Thymus (tissue), 11 donors: ENCODE data around the gene ARID3B. TPM values are rescaled to one million over a fixed set of nuclear protein-coding genes. Genes with fewer than 3 reads are reported as not detected.
"Not testable (repeated sequence)": the region's sequence is repeated elsewhere in the genome, so short reads cannot be mapped to it uniquely, and the experiment has no call there.

Experiments
- DNase-seq, 9 donors: peaks; one replicate each; pipeline ENCODE4 v3.0.0-alpha.2; 2013; ENCODE audit warnings: low spot score in 9 of 9, low read depth in 6 of 9, missing footprints in 1 of 9
- H3K27ac ChIP-seq, 2 donors: one replicate each; pipeline ENCODE4 v1.5.1; 2013; ENCODE audit warnings: control low read depth in 1 of 2, low read depth in 1 of 2, low read length in 1 of 2, mild to moderate bottlenecking in 1 of 2, moderate library complexity in 1 of 2
- H3K27me3 ChIP-seq, 2 donors: one replicate each; pipeline ENCODE4 v1.5.1; 2013; ENCODE audit warnings: low read length in 1 of 2; ENCODE audit not compliant: control insufficient read depth in 2 of 2, insufficient read depth in 1 of 2
- H3K36me3 ChIP-seq, 2 donors: one replicate each; pipeline ENCODE4 v1.5.1; 2013; ENCODE audit warnings: low read length in 1 of 2, mild to moderate bottlenecking in 1 of 2, moderate library complexity in 1 of 2; ENCODE audit not compliant: control insufficient read depth in 2 of 2, insufficient read depth in 2 of 2
- H3K4me1 ChIP-seq, 2 donors: one replicate each; pipeline ENCODE4 v1.5.1; 2013; ENCODE audit warnings: low read length in 2 of 2; ENCODE audit not compliant: control insufficient read depth in 2 of 2, insufficient read depth in 2 of 2
- H3K4me3 ChIP-seq, 2 donors: one replicate each; pipeline ENCODE4 v1.5.1; 2013; ENCODE audit warnings: low read length in 2 of 2, control low read depth in 1 of 2, mild to moderate bottlenecking in 1 of 2
- H3K9me3 ChIP-seq, 2 donors: one replicate each; pipeline ENCODE4 v1.5.1; 2013; ENCODE audit warnings: low read length in 1 of 2, mild to moderate bottlenecking in 1 of 2; ENCODE audit not compliant: control insufficient read depth in 2 of 2, insufficient read depth in 1 of 2
- WGBS: extraction: QIAGEN DNeasy Blood & Tissue Kit; methylation state at CpG from one replicate; pipeline ENCODE4 v1.1.7; 2013; 5-methylcytosine and 5-hydroxymethylcytosine counted together
- polyA plus RNA-seq: library from polyadenylated mRNA; stranded (reverse); fragments of 200-250 nt; gene quantifications from one replicate; pipeline ENCODE4 v1.2.3, GENCODE V29; 2013
- total RNA-seq: library from RNA; stranded (reverse); fragments of 120-200 nt; gene quantifications from one replicate; pipeline ENCODE4 v1.2.4, GENCODE V29; 2013
- donor health status: healthy.

The ARID3B gene
- total and polyA plus RNA-seq, 2 donors = 5.6 to 5.8 TPM

DNA sequence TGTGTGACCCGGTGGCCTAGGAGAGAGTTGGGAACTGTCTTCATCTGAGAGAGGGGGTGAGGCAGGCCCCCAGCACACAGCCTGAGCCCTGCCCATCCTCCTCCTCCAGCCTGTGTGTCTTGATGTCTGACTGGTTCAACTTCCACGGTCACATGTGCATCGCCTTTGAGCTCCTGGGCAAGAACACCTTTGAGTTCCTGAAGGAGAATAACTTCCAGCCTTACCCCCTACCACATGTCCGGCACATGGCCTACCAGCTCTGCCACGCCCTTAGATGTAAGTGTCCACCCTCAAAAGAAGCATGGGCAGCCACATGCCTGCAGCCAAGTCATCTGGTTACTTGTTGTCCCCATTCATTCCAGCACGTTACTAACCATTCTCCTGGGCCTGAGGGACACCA lies 84.7 kb downstream of the ARID3B start:
- Histone ChIP-seq H3K27me3 (no peaks in the 10 kb centered on the region), H3K9me3 (no peaks in the 10 kb centered on the region), H3K36me3 (peaks cover 98 to 100% of the 10 kb centered on the region in 2 donors), H3K4me3 (no peak overlapping the region), H3K27ac (no peak overlapping the region), H3K4me1 (no peaks in the 10 kb centered on the region)
- WGBS = 97% methylated on average over 6 of the region's 6 CpGs
- DNase-seq = no peak

DNA sequence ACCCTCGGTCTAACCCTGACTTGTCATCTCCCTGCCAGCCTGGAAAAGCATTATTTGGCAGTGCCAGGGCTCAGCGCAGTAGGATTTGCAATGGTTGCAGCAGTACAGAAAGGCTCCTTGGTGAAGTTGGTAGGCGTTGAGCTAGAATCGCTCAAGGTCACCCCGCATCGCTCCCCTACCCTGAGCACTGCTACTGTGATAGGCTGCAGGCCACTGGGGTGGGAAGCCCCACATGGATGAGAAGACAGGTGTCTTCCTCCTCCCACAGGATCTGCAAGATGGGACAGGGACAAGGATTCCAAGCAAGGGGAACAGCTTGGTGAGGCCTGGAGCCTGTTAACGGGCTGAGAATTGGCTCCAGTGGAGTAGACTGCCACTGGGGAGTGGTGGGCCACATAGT lies 85.3 kb downstream of the ARID3B start:
- no peak overlapping the region for H3K4me3 ChIP-seq
- peaks cover 98 to 100% of the 10 kb centered on the region in 2 donors for H3K36me3 ChIP-seq
- H3K27ac ChIP-seq = no peak overlapping the region
- H3K27me3 ChIP-seq = no peaks in the 10 kb centered on the region
- H3K9me3 ChIP-seq = no peaks in the 10 kb centered on the region
- no peak for DNase-seq
- H3K4me1 ChIP-seq = no peaks in the 10 kb centered on the region
- WGBS = 97% methylated on average over 7 of the region's 7 CpGs

DNA sequence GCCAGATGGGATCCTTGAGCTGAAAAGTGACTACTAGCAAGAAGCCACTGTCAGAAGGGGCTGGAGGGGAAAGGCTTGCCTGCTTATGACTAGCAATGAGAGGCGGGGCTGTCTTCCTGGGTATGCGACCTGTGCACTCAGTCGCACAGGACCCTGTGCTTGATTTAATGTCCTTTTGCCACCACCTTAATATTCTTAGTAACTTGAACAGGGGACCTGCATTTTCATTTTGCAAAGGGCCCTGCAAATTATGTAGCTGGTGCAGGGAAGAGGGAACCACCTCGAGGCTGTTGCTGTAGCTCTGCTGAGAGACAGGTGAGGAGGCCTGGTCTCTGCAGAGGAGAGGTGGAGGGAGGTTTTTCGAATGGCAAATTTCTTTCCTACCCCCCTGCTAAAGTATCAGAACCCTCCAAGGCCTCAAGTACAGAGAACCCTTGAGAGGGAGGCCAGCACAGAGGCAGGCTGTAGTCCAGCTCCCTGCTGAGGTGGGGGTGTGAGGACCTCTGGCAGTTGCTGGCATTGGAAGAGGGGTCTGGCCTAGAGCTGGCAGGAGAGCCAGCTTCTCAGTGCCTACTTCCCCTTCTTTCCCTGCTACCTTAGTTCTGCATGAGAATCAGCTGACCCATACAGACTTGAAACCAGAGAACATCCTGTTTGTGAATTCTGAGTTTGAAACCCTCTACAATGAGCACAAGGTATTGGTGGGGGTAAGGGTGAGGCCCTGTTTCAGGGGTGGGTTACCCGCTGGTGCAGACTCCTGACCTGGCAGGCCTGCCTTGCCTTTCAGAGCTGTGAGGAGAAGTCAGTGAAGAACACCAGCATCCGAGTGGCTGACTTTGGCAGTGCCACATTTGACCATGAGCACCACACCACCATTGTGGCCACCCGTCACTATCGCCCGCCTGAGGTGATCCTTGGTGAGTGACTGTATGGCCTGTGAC lies 86.0 kb downstream of the ARID3B start:
- no peaks in the 10 kb centered on the region for H3K4me1 ChIP-seq
- H3K36me3 ChIP-seq = peaks cover 95 to 97% of the 10 kb centered on the region in 2 donors
- H3K27me3 ChIP-seq = no peaks in the 10 kb centered on the region
- DNase-seq = no peak
- H3K27ac ChIP-seq = no peak overlapping the region
- no peak overlapping the region for H3K4me3 ChIP-seq
- no peaks in the 10 kb centered on the region for H3K9me3 ChIP-seq
- 90% methylated on average over 10 of the region's 10 CpGs for WGBS

DNA sequence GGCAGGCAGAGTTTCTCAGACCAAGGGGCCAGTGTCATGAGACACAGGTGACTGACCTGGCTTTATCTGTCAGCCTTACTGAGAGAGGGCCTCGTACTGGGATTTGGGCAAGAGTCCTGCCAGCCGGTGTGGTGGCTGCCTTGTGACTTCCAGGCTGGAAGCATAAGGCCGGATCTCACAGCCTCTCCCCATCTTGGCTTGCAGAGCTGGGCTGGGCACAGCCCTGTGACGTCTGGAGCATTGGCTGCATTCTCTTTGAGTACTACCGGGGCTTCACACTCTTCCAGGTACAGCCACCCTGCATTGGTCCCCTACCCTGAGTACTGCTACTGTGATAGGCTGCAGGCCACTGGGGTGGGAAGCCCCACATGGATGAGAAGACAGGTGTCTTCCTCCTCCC lies 86.7 kb downstream of the ARID3B start:
- Histone ChIP-seq H3K9me3 (no peaks in the 10 kb centered on the region), H3K27ac (no peak overlapping the region), H3K4me3 (no peak overlapping the region), H3K4me1 (no peaks in the 10 kb centered on the region), H3K27me3 (no peaks in the 10 kb centered on the region), H3K36me3 (peaks cover 92 to 97% of the 10 kb centered on the region in 2 donors)
- WGBS = 96% methylated on average over 5 of the region's 5 CpGs
- no peak for DNase-seq

DNA sequence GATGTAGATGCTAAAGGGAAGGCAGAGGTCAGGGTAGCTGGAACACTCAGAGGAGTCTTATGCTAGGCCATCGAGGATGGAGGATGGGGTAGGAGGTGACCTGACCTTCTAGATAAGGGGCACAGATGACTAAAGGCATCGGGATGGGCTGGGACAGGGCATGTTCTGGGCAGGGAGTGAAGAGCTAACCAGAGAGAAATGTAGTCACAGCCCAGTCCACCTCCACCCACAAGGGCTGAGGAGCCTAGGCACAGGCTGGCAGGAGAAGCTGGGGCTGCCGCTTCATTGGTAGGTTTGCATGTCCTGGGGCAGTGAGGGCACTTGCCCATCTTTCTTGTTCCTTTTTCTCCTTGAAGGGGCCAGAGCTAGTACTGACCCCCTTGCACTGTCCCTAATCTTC lies 87.2 kb downstream of the ARID3B start:
- Histone ChIP-seq H3K4me1 (no peaks in the 10 kb centered on the region), H3K4me3 (no peak overlapping the region), H3K9me3 (no peaks in the 10 kb centered on the region), H3K36me3 (peaks cover 92 to 97% of the 10 kb centered on the region in 2 donors), H3K27ac (no peak overlapping the region), H3K27me3 (no peaks in the 10 kb centered on the region)
- WGBS = 98% methylated on average over 3 of the region's 3 CpGs
- no peak for DNase-seq

DNA sequence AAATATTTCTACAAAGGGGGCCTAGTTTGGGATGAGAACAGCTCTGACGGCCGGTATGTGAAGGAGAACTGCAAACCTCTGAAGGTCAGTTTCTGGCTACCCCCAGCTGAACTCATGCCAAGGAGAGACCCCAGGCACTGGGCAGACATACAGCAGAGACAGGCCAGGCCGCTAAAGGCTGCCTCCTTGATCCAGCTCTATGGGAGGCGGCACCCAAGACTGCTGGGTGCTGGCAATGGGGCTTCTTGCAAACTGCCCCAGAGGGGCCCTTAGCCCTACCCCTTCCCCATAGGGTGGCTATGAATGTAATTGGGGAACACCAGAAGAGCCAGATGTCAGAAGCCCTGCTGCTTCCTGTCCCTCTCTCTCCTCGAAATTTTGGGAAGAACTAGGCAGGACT lies 87.9 kb downstream of the ARID3B start:
- Histone ChIP-seq H3K4me1 (no peaks in the 10 kb centered on the region), H3K36me3 (peaks cover 89 to 97% of the 10 kb centered on the region in 2 donors), H3K4me3 (no peak overlapping the region), H3K27me3 (no peaks in the 10 kb centered on the region), H3K27ac (no peak overlapping the region), H3K9me3 (no peaks in the 10 kb centered on the region)
- WGBS = 93% methylated on average over 5 of the region's 5 CpGs
- no peak for DNase-seq

DNA sequence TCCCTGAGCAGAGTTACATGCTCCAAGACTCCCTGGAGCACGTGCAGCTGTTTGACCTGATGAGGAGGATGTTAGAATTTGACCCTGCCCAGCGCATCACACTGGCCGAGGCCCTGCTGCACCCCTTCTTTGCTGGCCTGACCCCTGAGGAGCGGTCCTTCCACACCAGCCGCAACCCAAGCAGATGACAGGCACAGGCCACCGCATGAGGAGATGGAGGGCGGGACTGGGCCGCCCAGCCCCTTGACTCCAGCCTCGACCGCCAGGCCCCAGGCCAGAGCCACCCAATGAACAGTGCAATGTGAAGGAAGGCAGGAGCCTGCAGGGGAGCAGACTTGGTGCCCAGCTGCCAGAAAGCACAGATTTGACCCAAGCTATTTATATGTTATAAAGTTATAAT lies 88.7 kb downstream of the ARID3B start:
- not testable (repeated sequence) for DNase-seq, H3K27me3 ChIP-seq, H3K4me3 ChIP-seq, H3K9me3 ChIP-seq, H3K4me1 ChIP-seq, H3K27ac ChIP-seq
- 98% methylated on average over 9 of the region's 10 CpGs for WGBS
- H3K36me3 ChIP-seq = peaks cover 86 to 97% of the 10 kb centered on the region in 2 donors

DNA sequence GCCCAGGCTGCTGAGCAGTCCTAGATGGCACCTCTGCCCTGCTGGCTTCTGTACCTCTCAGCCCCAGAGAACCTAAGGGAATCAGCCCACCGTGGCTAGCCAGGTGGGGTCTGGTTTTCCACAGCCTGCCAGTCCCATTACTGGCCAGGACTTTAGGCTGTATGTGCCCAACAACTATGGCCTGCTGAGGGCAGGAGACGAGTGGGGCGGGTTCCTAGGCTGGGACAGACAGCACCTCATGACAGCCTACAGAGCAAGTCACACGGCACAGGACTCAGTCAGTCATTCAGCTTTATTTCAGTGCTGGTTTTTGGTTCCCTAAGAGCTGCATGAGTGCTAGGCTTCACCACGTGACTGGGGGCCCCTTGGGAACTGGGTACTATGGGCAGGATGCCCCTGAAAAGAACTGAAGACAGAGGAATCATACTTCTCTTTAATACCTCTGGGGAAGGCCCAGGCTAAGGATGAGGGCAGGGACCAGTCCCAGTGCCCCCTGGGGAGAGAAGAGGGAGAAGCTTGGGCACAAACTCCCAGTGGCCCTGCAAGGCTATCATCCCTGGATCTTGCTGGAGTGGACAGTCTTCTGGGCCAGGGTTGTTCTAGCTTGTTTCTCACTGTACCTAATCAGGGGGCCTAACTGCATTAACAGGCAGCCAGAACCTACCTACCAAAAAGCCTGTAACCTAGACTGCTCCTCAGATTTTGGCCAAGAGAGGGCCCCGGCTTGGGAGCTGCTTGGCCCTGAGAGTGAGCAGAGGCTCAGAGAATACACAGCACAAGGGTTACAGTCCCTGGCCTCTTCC lies 89.5 kb downstream of the ARID3B start:
- H3K36me3 ChIP-seq = peaks cover 81 to 96% of the 10 kb centered on the region in 2 donors
- H3K4me1 ChIP-seq = no peaks in the 10 kb centered on the region
- DNase-seq = no peak
- 93% methylated on average over 6 of the region's 6 CpGs for WGBS
- H3K27me3 ChIP-seq = no peaks in the 10 kb centered on the region
- H3K9me3 ChIP-seq = no peaks in the 10 kb centered on the region
- no peak overlapping the region for H3K27ac ChIP-seq
- H3K4me3 ChIP-seq = no peak overlapping the region

DNA sequence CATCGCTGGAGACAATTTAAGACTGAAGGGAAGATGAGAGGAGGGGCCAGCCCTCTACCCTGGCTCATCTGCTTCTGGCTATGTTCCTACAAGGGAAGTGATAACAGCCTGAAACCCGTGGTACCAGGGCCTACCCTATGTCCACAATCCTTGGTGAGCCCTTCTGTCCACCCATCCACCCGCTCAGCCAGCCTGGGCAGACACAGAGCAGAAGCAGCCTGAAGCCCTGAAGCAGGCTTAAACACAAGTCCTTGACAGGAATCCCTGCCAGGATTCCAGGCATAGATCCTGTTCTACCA lies 90.0 kb downstream of the ARID3B start:
- peaks cover 81 to 96% of the 10 kb centered on the region in 2 donors for H3K36me3 ChIP-seq
- DNase-seq = no peak
- no peaks in the 10 kb centered on the region for H3K9me3 ChIP-seq
- no peak overlapping the region for H3K27ac ChIP-seq
- 96% methylated on average over 3 of the region's 3 CpGs for WGBS
- H3K4me3 ChIP-seq = no peak overlapping the region
- no peaks in the 10 kb centered on the region for H3K4me1 ChIP-seq
- H3K27me3 ChIP-seq = no peaks in the 10 kb centered on the region
